GM03348 (cell line): ENCODE results near the gene IL1RN.

Experiments used
- DNase-seq: peaks from one replicate; pipeline ENCODE4 v3.0.0; 2012; ENCODE audit warnings: low spot score

The IL1RN gene

GRCh38 chr2:113157118-113157896, 29.9 kb downstream of the IL1RN start:
- peak; percentile 73 for DNase-seq

- peak; percentile 55 for DNase-seq
These were observed 30.7 kb downstream of the IL1RN start for GRCh38 chr2:113157897-113158753.

DNA sequence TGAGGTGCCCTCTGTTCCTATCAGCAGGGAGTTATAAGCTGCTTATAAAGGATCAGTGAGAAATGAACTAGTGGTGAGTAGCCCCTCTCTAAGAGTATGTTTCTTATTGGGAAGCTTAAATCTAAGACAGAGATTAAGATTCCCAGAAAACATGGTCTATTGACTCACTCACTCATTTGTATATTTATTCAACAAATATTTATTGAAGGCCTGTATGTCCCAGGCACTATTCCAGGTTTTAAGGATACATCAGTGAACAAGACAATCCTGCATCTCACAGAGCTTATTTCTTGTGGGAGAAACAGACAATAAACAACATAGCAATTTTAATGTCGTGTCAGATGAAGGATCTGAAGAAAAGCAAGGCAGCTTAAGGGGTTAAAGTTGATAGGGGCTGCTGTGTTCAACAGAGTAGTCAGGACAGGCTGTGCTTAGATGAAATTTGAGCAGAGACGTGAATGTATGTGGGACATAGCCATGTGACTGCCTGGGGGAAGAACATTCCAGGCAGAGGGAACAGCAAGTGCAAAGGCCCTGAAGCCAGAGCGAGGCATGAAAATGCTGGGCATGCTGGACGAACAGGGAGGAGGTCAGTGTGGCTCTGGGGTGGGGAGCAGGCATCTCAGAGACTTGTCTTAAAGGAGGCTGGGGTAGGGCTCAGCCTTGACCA, 31.6 kb downstream of the IL1RN start:
- no peak for DNase-seq

DNA sequence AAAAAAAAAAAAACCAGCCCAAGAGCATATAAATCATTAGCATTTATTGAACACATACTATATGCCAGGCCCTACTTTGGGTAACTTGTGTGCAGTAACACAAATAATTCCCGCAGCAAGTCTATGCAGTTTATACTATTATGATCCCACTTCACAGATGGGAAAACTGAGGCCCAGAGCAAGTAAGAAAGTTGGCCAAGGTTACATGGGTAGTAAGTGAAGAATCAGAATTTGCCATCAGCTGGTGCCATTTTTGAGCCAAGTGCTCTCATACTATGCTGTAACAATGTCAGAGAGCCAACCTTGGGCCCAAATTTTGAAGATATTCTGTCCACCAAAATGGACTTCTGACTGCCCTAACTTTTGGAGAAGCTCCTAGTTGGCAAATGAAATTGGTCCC, 32.9 kb downstream of the IL1RN start:
- no peak for DNase-seq

- DNase-seq: no peak
These were observed 33.6 kb downstream of the IL1RN start for GRCh38 chr2:113160962-113161361.

GRCh38 chr2:113162173-113162572, 34.8 kb downstream of the IL1RN start:
- DNase-seq: no peak

DNA sequence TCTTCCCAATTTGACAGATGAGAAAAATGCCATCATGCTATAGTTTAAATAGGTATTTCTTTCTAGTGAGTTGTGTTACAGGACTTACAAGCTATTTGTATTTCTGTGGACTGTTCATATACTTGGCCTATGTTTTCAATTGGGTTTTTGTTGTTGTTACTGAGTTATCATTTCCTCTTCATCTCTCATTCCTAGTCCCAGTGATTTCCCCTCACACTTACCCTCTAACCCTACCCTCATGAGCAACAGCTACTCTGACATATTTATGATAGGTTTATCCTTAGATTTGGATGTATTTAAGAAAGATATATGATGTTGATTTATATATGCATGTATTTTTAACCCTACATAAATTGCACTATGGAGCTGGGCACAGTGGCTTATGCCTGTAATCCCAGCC, 35.5 kb downstream of the IL1RN start:
- DNase-seq: no peak

DNA sequence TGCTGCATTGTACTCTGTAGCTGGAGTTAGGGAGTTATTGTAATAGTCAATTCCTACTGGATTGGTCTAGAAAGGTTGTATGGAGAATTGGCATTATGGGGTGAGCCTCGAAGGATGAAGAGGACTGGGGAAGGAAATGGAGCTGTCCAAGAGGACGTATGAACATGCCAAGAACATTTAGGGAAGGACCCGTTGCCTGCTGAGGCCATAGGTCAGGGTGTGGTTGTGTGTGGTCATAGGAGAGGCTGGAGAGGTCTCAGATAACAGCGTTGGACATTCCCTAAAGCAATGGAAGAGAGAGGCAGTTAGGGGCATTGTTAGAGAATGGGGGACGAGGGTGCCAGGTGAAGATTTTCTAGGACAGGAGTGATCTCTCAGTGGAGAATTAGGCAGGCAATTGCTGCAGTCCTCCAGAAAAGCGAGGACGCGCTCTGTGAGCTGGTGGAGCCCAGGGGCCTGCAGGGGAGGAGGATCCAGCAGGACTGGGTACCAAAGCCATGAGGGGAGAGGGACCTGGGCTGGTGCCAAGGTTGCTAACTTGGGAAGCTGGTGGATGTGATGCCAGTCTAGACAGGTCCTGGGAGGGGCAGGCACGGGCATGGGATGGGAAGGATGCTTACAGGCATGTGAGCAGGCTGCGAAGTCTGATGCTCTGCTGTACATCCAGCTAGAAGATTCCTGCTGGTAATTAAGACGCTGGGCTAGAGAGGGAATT, 37.0 kb downstream of the IL1RN start:
- no peak for DNase-seq

GRCh38 chr2:113164930-113165585, 37.7 kb downstream of the IL1RN start:
- DNase-seq: no peak

DNA sequence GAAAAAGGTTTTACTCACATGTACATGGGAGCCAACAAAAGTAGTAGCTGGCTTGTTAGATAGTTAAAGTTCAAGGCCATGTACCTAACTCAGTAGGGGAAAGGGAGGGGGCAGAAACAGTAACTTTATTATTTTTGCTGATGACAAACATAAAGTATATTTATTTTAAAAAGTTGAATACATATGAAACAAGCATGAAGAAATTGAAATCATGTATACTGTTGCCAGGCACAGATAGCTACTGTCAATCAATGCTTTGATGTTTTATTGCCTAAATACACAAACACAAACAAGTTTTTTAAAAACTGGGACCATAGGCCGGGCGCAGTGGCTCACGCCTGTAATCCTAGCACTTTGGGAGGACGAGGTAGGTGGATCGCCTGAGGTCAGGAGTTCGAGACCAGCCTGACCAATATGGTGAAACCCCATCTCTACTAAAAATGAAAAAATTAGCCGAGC, 38.8 kb downstream of the IL1RN start:
- DNase-seq: no peak

DNA sequence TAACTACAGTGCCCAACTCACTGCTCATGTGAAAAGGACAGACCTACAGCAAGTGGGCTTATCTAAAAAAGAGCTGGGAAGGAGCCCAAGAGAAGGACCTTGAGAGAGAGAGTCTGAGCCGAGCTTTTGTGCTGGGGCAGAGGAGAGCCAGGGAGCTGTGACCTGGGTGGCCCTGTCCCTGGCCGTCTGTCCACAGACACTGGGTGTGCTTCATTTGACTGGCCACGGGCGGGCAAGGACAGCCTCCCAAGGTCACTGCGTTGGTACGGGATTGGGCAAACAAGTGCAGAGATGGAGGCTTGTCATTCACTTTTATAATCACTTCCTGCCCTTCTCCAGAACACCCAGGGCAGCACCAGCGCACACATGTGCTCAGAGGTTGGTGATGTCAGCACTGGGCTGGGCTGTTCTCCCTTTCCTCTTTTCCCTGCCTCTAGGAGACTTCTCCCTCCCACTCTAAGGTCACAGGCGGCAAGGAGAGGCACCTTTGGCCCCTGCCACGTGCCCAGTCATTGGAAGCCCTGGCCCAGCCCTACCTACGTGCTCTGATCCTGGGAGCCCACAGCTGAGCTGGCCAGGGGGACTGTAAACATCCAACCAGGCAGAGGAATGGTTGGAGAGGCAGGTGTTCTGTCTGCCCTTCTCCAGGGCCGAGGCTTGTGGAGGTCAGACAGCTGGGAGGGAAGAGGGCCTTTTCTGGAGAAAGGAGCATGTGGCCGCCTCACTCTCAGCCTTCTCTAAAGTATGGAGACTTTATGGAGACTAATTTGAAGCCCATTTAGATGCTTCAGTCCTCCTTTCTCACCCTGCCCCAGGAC, 39.9 kb downstream of the IL1RN start:
- DNase-seq: peak; percentile 15

DNA sequence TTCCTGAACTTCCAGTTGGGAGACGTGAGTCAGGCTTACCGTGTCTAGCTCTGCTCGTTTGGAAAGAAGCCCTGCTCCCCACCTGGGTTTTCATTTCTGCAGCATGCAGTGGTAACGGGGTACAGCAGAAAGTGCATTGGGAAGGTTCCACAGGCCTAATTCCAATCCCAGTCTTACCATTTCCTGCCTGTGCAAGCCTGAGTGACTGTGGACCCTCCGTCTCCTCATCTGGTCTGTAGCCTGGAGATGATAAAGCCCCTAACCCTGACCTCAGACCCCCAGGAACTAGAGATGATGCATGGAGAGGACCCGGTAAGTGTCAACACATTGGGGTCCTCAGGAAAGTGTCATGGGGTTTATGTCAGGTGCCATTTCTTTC, 40.6 kb downstream of the IL1RN start:
- DNase-seq: peak; percentile 1

- DNase-seq: no peak
These were observed 41.7 kb downstream of the IL1RN start for GRCh38 chr2:113169002-113169530.

DNA sequence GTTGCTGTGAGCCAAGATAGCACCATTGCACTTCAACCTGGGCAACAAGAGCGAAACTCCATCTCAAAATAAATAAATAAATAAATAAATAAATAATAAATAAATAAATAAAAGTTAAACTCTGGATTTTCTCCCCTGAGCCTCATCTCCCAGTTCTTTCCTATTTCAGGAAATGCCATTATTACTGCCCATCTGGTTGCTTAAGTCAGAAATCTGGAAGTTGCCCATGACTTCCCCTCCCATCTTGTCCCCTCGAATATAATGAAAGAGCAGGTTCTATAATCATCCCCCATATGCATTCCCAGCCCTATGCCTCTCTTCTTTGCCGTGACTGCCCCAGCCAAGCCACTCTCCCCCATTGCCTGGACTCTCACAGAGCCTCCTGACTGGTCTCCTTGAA, 42.2 kb downstream of the IL1RN start:
- DNase-seq: no peak

GRCh38 chr2:113171334-113172075, 44.1 kb downstream of the IL1RN start:
- DNase-seq: no peak

- DNase-seq: no peak
These were observed 45.5 kb downstream of the IL1RN start for GRCh38 chr2:113172721-113173541.

DNA sequence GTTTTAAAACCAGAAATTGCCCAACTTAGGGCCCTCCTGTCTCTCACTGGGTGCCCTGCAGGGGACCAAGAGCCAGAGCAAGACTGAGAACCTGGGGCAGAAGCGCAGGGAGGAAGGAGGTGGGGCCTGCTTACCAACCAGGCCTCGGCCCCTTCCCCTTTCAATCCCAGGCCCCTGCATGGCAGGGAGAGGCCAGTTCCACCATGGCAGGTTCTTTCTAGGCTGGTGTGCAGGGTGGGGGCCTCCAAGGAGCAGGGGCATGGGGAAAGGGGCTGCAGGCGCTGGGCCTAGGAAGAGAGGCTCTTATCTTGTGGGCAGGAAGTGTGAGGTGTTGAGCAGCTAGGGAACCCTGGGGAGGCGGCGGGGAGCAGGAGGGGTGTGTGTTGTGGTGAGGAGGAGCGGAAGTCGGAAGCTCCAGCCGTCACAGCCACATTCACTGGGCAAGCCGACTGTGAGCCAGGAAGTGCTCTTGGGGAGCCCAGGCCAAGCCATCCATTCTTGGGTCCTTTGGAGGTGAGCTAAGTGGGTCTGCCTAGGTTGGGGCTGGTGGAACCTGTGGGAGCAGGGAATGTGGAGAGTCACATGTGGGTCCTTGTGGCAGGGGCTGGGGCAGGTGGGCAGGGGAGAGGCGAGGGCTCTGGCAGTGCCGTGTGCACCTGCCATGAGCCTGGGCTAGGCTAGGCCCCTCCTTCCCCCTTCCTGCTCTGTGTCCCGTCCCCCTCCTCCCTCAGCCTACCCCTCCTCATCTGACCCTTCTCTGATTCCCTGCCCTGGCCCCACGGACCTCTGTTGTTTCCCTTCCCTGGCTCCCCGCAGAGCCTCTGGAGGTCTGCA, 46.4 kb downstream of the IL1RN start, which contains the start of gene PSD4:
PSD4 (plus strand) TSS at position 430 of the 834 bp plus-strand sequence. CDS start 8,486 bp downstream, outside the sequence.
- DNase-seq: no peak

- DNase-seq: no peak
These were observed 47.0 kb downstream of the IL1RN start for GRCh38 chr2:113174376-113174750.
